K562 (cell line): ENCODE data around the gene ALOX5.

Experiments used
- CEBPB ChIP-seq: fragments of 450-650 bp; IDR thresholded peaks from 2 replicates; pipeline ENCODE4 v1.6.1; 2016; ENCODE audit warnings: missing genetic modification characterization, missing compliant biosample characterization
- RCOR1 ChIP-seq, 2 experiments: IDR thresholded peaks; 2 replicates each; pipeline ENCODE4 v1.6.1; 2012; ENCODE audit warnings: low read depth in 2 of 2, low read length in 2 of 2, borderline replicate concordance in 1 of 2, improper control_type of control experiment in 1 of 2
- RFX5 ChIP-seq: IDR thresholded peaks from 2 replicates; pipeline ENCODE4 v1.6.1; 2011; ENCODE audit warnings: low read depth, mild to moderate bottlenecking, improper control_type of control experiment, low read length
- SMC3 ChIP-seq: conservative IDR thresholded peaks from 2 replicates; pipeline ENCODE4 v1.6.1; 2011; ENCODE audit warnings: low read depth, low read length, improper control_type of control experiment; ENCODE audit not compliant: insufficient read depth
- ZNF134 ChIP-seq: fragments of 250-450 bp; sonication (Bioruptor Pico); conservative IDR thresholded peaks from 2 replicates; pipeline ENCODE4 v1.4.0; 2020
- ZNF766 ChIP-seq: fragments of 200-800 bp; sonication (Bioruptor generic); conservative IDR thresholded peaks from 2 replicates; pipeline ENCODE4 v1.6.1; 2016; ENCODE audit warnings: missing genetic modification characterization, missing compliant biosample characterization

DNA sequence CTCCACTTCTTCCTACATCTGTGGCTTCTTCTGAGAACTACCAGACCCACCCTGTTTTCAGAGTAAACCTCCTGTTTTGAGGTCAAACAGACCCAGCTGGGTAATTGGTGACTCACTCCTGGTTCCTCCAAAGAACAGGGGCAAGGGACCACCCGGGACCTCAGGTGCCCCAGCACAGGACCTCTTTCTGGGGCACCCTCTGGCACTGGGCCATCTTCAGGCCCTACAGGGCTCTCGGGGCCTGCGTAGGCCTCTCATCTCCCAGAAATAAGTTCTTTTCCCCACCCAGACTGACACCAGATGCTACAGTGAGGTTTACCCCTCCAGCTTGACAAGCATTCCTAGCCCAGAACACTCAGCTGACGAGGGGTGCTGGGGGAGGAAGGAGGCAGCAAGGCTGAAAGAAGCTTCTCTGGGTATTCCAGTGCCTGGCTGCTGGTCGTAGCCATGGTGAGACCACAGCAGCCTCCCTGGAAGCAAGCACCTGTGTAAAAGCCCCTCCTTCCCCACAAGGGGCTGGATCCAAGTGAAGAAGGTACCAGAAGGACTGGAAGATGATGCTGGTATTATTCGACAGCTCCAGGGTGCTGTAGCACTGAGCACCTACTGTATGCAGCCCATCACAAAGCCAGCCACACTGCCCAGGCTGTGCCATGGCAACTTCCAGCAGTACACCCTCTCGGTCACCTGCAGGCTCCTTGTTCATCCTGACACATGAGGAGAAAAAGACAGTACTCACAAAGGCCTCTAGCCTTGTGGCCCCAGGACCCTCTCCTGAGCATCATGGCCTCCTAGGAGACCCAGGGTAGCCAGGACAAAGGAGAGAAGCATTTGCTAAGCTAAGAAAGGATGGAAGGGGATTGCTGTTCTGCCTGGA, 47.4 kb downstream of the ALOX5 start:
- TF ChIP-seq RCOR1 (IDR thresholded peaks at IDR 0.05; ENCODE audit: borderline replicate concordance in 1 of 2, low read depth in 2 of 2, low read length in 2 of 2) (no peak), RFX5 (no peak), ZNF766 (CRISPR knock-in tag) (no peak), SMC3 (no peak), CEBPB (no peak), ZNF134 (CRISPR knock-in tag) (no peak)
